T-helper 22 cell (primary cell): Measurements from ENCODE around the gene ITGA8.
"Not testable (repeated sequence)": the region's sequence is repeated elsewhere in the genome, so short reads cannot be mapped to it uniquely, and the experiment has no call there.

Experiments
- DNase-seq: peaks from one replicate; pipeline ENCODE4 v3.0.0-alpha.2; 2020; ENCODE audit warnings: low read depth

Gene ITGA8

DNA sequence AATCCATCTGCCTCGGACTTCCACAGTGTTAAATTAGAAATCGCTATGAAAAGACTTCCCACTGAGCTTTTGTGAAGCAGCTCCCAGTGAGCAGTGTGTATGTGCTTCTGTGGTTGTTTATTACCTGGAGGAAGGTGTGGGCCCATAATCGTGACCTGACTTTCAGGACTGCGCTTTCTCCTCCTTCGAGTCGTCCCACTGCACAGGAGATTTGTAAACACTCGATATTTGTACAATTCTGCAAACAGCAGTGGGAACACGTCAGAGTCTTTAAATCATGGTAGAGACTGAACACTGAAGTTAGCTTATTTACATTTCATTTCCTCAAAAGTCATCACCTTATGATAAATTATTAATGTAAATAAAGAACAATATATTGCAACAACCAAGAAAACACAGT lies 171.4 kb downstream of the ITGA8 start:
- DNase-seq = no peak

DNA sequence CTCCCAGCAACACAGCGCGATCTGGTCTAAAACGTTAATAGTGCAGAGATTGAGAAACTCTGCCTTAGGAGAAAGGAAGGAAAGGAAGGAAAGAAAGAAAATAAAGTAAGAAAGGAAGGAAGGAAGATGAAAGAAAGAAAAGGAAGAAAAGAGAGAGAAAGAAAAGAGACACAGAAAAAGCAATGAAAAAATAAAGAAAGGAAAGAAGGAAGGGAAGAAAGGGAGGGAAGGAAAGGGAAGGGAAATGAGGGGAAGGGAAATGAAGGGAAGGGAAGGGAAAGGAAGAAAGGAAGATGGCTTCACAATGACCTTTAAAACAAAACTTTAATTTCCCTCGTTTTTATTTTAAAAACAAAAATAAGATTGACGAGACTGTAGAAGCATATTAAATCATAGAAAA lies 173.1 kb downstream of the ITGA8 start:
- no peak for DNase-seq

DNA sequence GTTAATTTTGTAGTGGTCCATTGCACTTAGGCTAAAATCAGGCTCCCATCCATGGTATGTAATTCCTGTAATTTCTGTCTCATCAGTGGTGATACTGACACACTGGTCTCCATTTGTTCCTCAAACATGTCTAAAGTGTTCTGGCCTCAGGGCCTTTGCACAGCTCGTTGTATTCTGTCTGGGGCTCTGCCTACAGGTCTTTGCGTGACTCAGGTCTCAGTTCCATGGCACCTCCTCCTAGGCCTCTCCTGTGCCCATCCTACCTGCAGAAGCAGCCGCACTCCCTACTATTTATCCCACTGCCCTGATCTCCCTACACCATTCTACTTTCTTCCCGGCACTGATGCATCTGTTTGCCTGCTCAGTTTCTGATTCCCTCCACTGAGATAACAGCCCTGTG lies 173.8 kb downstream of the ITGA8 start:
- no peak for DNase-seq

DNA sequence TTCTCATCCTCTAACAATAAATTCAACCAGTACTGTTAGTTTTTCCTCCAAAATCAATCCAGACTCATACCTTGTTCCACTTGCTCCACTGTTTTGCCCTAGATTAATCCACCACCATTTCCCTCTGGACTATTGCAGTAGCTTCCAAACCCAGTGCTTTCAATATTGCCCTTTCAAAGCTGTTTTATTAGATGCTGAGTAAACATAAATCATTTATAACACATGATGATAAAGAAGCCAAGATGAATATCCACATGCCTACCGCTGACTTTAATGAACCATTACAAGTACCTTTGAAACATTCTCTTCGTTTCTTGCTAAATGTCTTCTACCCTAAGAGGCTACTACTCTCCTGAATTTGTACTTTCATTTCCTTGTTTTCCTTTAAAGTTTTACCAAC lies 174.5 kb downstream of the ITGA8 start:
- DNase-seq = no peak

DNA sequence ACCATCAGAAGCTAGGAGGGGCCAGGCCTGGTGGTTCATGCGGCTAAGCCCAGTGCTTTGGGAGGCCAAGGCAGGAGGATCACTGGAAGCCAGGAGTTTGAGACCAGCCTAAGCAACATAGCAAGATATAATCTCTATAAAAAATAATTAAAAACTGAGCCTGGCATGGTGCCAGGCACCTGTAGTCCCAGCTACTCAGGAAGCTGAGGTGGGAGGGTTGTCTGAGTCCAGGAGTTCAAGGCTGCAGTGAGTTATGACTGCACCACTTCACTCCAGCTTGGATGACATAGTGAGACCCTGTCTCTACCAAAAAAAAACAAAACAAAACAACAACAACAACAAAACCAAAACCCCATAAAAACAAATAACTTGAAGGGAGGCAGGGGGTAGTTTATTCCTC lies 175.7 kb downstream of the ITGA8 start:
- no peak for DNase-seq

DNA sequence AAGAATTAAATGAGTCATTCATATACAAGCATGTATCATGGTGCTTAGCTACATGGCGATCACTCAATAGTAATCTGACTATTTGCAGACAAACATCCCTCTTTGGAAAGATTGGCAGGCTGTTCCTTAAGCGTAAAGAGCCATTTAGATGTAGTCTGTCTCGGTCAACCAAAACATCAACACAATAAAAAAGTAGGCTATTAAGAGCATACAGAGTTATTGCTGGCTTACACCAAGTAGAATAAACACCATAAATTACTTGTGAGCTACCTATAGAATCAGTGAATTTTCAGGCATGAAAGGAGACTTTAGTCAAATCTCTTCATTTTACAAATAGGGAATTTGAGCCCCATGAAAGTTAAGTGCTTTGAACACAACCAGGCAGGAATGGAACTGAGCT lies 176.9 kb downstream of the ITGA8 start:
- no peak for DNase-seq

DNA sequence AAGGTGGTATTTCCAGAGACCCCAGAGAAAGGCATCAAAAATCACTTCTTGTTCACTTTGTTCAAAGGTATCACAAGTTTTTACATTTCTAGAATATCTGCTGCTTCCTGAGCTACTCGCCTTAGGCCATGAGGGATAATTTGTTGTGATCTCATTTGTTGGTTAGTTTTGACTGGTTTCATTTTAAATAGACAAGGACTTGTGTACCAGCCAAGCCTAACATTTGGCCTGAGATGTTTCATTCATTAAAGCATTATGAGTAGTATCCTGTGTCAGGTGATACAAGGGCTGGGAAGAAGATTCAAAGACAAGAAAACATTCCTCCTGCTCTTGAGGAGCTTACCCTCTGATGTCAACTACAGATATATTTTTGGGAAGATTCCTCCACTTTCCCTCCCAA lies 178.3 kb downstream of the ITGA8 start:
- no peak for DNase-seq

DNA sequence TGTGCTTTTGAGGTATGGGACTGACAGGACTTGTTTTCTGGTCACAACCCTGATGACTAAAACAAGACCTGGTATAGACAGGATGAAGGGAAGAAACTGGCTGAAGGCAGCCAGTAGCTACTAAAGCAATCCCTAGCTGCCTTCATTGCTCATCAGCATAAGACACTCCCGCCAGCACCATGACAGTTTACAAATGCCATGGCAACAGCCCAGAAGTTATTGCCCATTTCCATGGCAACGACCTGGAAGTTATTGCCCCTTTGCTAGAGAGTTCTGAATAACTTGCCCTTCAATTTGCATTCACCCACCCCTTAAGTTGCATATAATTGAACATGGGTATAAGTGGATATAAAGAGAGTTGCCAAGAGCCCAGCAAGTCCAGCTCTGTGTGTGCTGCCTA lies 179.0 kb downstream of the ITGA8 start:
- no peak for DNase-seq

DNA sequence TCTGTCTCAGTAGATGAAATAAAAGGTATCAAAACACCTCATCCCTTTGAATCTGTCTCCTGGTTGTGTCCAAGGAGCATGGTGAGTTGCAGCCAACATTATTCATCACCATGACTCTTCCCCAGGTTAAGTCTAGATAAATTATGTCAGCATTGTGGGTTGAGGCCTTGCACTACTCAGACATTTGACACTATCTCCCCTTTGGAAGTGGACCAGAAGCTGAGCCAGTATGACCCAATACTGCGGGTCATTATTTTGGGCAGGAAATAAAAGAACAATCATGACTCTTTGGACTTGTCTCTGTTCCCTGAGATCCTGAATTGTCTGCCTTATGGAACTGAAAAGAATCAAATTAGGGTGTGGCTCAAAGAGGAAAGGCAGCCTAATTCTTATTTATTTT lies 180.5 kb downstream of the ITGA8 start:
- no peak for DNase-seq

DNA sequence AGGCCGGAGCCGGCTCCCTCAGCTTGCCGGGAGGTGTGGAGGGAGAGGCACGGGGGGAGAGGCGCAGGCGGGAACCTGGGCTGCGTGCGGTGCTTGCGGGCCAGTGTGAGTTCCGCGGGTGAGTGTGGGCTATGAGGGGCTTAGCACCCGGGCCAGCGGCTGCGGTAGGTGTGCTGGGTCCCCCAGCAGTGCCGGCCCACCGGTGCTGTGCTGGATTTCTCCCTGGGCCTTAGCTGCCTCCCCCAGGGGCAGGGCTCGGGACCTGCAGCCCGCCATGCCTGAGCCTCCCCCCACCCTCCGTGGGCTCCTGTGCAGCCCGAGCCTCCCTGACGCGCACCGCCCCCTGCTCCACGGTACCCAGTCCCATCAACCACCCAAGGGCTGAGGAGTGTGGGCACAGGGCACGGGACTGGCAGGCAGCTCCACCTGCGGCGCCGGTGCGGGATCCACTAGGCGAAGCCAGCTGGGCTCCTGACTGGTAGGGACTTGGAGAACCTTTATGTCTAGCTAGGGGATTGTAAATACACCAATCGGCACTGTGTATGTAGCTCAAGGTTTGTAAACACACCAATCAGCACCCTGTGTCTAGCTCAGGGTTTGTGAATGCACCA lies 184.7 kb downstream of the ITGA8 start:
- DNase-seq = not testable (repeated sequence)

DNA sequence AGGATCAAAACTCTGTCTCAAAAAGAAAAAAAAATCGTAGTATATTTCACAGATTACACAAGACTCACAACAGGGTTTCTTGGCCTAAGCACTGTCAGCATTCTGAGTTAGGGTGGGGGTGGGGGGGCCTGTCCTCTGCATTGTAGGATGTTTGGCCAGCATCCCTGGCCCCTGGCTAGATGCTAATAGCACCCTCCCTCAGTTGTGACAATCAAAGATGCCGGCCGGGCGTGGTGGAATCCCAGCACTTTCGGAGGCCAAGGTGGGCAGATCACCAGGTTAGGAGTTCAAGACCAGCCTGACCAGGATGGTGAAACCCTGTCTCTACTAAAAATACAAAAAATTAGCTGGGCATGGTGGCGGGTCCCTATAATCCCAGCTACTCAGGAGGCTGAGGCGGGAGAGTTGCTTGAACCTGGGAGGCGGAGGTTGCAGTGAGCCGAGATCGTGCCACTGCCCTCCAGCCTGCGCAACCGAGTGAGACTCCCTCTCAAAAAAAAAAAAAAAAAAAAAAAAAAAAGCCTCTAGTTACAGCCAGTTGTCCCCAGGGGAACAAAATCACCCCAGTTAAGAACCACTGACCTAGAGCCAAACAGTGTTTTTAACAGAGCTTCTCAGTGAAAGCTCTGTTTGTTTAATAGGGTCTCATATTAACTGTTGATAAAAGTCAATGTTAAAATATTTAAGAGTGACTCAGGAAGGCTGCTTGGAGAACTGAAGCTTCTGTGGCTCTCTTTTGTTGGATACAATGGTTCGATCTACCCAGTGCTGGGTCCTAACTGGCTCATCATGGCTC lies 187.6 kb downstream of the ITGA8 start:
- DNase-seq = no peak

DNA sequence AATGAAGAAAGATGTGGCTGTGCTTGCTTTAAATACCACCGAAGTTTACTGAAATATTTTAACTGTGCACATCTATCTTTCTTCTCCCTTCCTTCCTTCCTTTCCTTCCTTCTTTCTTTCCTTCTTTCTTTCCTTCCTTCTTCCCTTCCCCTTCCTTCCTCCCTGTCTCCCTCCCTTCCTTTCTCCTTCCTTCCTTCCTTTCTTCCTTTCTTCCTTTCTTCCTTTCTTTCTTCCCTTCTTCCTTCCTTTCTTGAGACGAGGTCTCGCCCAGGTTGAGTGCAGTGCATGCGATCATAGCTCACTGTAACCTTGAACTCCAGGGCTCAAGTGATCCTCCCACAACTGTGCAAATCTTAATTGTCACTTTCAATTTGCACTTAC lies 190.9 kb downstream of the ITGA8 start:
- no peak for DNase-seq

DNA sequence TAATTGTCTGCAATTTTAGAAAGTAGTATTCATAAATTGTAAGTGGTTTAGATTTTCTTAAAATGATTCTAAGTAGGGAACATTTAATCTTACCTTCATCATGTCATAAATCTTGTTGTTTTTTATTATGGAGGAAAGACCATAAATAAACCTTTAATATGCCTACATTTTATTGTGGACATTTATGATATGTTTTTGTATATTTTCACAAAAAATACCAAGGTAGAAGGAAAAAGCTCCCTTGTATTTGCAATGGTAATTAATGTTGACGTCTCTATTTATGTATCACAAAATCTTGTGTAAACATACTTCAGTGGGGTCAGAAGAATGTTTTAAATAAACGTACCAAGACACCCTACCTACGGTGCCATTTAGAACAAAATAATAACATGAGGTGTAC lies 193.0 kb downstream of the ITGA8 start:
- no peak for DNase-seq

DNA sequence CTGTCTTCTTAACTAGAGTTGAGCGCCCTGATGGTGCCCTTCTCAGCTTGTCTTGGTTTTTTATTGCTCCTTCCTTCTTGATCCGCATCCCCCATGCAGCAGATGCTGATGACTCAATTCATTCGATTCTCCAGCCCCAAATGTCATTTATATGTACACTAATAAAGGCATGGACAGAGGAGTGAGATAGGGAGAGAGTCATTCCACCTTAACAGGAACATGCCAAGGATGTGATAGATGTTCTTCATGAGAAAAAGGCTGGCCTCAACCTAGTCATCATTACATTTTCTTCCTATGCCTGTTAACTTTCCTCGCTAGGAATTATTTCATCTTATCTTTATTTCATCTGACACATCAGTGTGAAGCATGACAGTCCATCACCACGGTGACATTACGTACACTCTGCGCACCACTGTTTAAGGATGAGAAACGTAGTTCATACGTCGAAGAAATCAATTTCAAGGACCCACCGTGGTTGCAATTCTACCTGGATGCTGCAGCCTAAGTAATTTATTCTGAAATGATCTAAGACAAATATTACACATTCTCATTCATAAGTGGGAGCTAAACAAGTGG lies 198.3 kb downstream of the ITGA8 start:
- DNase-seq = no peak

DNA sequence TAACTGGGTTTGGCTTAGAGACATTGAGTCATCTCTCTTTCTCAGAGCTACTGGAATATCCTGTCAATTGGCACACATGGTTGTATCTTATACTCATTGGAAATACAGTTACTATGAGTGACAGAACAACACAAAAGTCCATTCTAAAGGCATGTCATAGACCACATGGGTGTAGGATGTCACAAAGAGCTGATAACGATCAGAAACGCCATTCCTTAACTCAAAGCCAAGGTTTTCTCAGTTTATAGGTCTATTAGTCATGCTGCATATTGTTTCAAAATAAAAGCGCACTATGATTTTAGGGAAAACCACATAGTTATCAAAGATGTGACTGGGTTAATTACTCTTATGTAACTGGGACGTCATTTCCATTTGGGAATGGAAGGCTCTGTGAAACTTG lies 201.5 kb downstream of the ITGA8 start:
- no peak for DNase-seq

DNA sequence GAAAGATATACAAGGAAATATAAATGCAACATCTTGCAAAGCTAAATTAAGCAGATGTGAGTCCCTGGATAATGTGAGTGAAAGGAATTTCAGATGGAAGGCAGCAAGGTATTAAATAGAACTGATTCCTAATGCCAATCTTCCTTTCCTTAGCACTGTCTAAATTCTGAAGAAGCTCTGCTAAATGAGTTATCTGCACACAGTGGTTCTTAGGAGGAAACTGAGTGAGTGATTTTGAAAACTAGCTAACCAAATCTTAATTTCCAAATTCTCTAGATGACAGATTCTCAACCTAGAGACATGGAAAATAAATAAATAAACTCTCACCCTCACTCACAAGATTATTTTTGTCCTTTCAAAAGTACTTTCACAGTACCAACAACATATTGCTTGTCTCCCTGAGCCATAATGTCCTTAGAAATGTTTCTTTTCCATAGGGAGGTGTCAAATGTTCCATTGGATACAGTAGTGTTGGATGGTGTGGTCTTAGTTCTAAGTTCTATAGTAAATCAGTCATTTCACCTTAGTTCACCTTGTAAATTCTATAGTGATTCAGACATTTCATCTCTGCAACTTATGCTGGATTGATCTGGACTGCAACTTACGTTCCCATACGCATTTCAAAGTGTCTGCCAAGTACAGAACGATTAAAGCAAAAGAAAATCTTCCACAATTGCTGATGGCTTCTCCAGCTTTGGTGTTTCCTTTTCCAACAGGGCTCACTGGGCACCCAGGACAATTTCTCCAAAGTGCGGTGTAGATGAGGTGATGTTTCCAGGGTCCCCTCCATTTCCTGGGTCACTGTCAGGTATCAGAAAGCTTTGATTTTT lies 203.3 kb downstream of the ITGA8 start:
- no peak for DNase-seq

DNA sequence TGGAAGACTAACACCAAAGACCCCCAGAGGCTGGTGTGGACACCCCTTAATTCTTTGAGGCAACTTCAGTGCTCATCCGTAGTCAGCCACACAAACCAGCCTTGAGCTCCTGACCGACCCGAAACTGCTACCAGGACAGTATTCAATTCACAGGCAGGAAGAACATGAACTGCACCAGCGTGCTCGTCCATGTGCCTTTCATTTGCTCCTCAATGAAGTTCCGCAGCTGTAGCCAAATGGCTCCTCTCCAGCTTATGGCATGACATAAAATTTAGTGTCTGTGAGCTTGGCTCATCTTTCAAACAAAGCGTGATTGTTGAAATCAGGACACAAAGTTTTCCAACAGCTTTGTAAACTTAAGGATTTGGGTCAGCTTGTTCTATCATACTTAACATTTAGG lies 204.5 kb downstream of the ITGA8 start:
- DNase-seq = no peak

DNA sequence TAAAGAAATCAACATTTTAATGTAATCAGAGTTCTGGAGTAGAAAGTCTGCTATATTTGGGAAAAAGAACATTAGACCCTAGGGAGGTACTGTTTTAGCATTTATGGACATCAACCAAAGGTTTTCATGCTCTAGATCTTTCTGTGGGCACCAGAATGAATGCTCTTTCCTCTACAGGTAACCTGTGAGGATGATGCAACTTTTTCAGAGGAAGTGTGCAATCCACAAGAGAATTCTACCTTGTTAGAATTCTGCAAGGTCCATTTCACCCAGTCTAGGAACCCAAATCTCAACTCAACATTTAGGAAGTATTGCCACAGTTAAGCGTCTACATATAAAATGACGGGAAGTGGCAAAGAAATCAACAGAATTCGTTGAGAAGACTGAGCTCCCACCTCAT lies 208.8 kb downstream of the ITGA8 start:
- no peak for DNase-seq

DNA sequence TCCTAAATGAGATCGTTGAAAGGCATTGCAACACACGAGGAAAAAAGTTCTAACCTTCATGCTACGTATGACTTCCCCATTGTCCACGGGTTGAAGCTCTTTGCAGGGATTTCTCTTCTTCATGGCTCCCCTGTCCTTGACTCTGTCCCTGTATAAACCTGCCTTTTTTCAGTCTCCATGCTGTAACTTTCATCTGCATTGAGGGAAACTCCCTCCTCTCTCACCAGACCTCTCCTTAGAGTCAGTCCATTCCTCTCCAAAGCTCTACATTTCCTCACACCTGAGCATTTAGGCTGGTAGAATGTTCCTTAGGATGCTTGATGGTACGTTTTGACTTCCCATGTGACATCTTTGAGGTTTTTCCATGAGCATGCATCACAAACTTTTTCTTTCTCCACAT lies 214.4 kb downstream of the ITGA8 start:
- no peak for DNase-seq

DNA sequence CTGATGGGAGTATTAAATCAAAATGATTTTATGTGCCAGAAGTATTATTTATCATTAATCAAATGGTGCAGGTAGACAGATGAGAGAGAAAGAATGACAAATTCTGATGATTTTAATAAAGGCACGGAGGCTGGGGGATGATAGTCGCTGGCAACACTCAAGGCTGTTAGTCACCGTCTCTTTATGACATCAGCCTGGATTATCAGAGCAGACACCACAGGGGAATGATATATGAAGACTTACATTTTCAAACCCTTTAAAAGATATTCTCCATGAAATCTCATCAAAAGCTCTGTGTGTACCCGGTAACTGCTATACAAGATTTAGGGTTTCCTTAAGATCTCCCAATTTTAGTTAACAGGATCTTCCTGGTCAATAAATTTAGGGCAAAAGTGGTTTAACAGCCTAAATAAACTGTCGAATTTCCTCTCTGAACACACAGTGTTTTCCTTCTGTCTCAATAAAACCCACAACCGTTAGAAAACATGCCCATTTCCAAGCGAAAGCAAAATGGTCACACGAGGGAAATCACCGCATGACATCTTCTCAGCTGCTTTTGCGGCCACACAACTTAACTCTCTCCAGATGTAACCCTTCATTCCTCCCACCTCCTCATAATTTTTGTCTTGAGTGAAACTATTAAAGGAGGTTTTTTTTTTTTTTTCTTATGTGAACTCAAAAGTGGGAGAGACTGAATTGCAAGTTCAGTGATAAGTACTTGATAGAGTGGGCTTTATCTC lies 215.5 kb downstream of the ITGA8 start:
- DNase-seq = no peak

DNA sequence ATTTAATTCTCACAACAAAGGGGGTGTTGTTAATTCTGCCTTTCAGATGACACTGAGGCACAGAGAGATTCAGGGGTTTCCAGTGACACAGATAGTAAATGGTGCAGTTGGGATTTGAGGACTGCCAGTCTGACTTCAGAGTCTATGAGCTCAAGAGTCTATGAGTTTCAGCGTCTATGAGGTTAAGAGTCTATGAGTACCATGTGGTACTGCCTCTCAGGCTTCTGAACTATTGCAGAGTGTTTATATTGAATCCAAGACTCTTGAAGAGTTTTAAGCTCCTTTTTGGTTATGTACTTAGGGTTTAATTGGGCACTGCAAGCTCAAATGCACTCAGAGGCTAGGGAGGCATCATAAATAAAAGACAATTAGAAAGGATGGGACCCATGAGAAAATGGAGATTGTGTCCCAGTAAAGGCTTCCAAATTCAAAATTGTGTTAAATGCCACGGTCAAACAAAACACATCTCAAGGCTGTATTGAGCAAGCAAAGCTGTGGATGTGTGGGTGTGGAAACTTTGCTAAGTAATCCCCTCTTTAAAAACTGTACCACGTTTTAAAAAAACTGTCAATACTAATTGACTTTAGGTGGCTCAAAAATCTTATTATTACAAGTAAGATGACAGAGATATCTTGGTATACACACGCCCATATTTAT lies 224.7 kb downstream of the ITGA8 start:
- DNase-seq = no peak
